Measurements from ENCODE around the gene LRRC18. TPM values are rescaled to one million over a fixed set of nuclear protein-coding genes. Genes with fewer than 3 reads are reported as not detected.

Gene LRRC18
- total RNA-seq, 1 experiment from 2014 or later, result not detected

GRCh38 chr10:48907730-48908129 is 31.9 kb downstream of the LRRC18 start:
- DNase-seq (ENCODE audit: low read depth), result no peak

GRCh38 chr10:48906841-48907240 is 32.8 kb downstream of the LRRC18 start:
- DNase-seq (ENCODE audit: low read depth), result no peak

- DNase-seq (ENCODE audit: low read depth), result no peak
Observed at GRCh38 chr10:48905311-48905710, 34.3 kb downstream of the LRRC18 start.

- no peak for DNase-seq (ENCODE audit: low read depth)
Observed at GRCh38 chr10:48904861-48905260, 34.8 kb downstream of the LRRC18 start.

GRCh38 chr10:48903151-48903550 is 36.5 kb downstream of the LRRC18 start:
- DNase-seq (ENCODE audit: low read depth), result no peak

GRCh38 chr10:48902096-48902495 is 37.5 kb downstream of the LRRC18 start:
- DNase-seq (ENCODE audit: low read depth), result no peak

GRCh38 chr10:48901319-48901718 is 38.3 kb downstream of the LRRC18 start:
- no peak for DNase-seq (ENCODE audit: low read depth)

- no peak for DNase-seq (ENCODE audit: low read depth)
Observed at GRCh38 chr10:48900371-48900801, 39.3 kb downstream of the LRRC18 start.

- DNase-seq (ENCODE audit: low read depth), result no peak
Observed at GRCh38 chr10:48899781-48900180, 39.9 kb downstream of the LRRC18 start.

GRCh38 chr10:48898426-48898825 is 41.2 kb downstream of the LRRC18 start:
- DNase-seq (ENCODE audit: low read depth), result no peak

- no peak for DNase-seq (ENCODE audit: low read depth)
Observed at GRCh38 chr10:48897441-48897790, 42.2 kb downstream of the LRRC18 start.

- DNase-seq (ENCODE audit: low read depth), result no peak
Observed at GRCh38 chr10:48896756-48897440, 42.7 kb downstream of the LRRC18 start.

- no peak for DNase-seq (ENCODE audit: low read depth)
Observed at GRCh38 chr10:48895803-48896195, 43.8 kb downstream of the LRRC18 start.

GRCh38 chr10:48894911-48895802 is 44.5 kb downstream of the LRRC18 start:
- no peak for DNase-seq (ENCODE audit: low read depth)

GRCh38 chr10:48890888-48891850 is 48.5 kb downstream of the LRRC18 start:
- DNase-seq (ENCODE audit: low read depth), result no peak

- no peak for DNase-seq (ENCODE audit: low read depth)
Observed at GRCh38 chr10:48887982-48888381, 51.7 kb downstream of the LRRC18 start.

- DNase-seq (ENCODE audit: low read depth), result no peak
Observed at GRCh38 chr10:48885376-48885775, 54.3 kb downstream of the LRRC18 start.

GRCh38 chr10:48884179-48885045 is 55.2 kb downstream of the LRRC18 start:
- no peak for DNase-seq (ENCODE audit: low read depth)

GRCh38 chr10:48883701-48884100 is 55.9 kb downstream of the LRRC18 start:
- no peak for DNase-seq (ENCODE audit: low read depth)

- DNase-seq (ENCODE audit: low read depth), result no peak
Observed at GRCh38 chr10:48882881-48883280, 56.8 kb downstream of the LRRC18 start.

GRCh38 chr10:48881937-48882336 is 57.7 kb downstream of the LRRC18 start:
- no peak for DNase-seq (ENCODE audit: low read depth)
